DMS153 (cell line): ENCODE data around the gene TNPO2.
"Not testable (repeated sequence)": the region's sequence is repeated elsewhere in the genome, so short reads cannot be mapped to it uniquely, and the experiment has no call there.

Experiments used
- DNase-seq: peaks from one replicate; lab custom pipeline; 2025; lab: John Stamatoyannopoulos, UW

The TNPO2 gene

DNA sequence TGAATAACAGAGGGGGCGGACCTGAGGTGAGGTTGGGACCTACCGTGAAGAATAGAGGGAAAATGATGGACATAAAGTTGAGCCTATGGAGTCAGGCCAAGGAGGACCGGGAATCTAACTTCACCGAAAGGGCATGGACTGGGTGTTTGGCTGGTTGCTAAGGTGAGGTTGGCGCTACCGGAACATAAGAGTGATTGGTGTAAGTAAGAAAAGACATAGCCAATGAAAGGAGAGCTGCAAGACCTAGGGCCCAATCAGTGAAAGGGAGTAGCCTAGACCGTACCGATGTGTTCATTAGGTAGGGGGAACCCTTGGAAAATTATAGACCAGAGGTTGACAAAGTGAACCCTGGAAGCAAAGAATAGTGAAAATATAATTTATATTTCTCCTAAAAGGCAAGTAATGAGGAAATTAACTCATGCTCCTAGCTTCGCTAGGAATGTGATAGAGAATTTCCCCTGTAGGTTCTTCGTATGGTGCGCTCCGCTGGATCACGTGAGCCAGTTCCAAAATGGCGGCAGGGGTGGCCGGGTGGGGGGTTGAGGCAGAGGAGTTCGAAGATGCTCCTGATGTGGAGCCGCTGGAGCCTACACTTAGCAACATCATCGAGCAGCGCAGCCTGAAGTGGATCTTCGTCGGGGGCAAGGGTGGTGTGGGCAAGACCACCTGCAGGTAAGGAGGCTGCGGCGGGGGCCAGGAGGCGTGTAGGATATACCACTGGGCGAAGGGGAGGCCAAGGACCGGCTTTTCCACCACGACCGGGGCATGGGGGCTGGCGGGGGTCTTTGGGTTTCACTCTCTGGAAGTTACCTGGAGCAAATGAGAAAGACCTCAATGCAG is 13.5 kb upstream of the TNPO2 start, which contains the start of gene GET3:
TSS of gene GET3 (plus strand) at position 503 of the 840 bp plus-strand sequence. CDS start at position 512, 9 bp downstream.
- DNase-seq, result peak; percentile 100

DNA sequence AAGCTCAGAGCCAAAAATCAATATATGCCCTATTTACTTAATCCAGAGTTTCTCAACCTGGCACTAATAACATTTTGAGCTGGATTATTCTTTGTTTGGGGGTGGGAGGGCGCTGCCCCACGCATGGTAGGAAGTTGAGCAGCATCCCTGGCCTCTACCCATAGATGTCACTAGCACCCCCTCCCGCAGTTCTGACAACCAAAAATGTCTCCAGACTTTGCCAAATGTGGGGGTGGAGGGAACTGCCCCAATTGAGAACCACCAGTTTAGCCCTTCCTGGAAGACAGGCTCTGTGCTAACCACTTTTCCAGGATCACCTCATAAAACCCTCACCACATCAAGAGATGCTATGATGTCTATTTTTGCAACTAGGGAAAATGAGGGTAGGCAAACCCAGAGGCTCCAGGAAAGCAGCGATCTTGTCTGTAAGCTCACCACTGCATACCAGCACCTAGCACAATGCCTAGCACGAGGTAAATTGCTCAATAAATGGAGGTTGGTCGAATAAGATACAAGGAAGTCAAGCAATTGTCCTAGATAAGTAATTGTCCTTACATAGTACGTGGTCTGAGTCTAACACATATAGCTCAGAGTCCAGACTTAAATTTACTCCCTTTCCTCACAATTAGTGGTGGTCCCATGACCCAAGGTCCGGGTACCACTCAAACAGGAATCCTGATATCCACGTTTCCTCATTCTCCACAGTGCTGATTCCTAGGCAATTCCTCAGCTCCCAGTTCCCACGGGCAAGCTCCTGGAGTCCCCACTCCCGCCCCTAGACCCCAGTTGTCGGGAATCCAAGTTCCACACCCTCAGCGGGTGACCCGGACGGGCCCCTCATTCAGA is 9.9 kb upstream of the TNPO2 start:
- no peak for DNase-seq

DNA sequence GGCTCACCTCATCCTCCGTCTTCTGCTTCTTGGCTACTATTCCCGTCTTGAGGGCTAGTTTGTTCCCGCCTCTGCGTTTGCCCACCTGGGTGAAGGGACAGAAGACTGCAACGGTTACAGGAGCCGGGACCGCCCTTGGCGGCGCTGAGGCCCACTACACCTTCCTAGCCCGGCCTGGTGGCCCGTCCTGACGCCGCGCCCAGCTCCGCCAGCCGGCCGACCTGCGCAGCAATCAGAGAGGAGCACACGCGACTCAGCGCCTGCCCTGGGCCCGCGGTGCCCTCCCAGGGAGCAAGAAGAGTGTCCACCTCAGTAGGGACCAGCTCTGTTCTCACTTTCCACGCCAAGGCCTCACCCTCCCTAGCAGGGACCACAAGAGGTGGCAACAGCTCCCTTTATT is 7.6 kb upstream of the TNPO2 start:
- no peak for DNase-seq

DNA sequence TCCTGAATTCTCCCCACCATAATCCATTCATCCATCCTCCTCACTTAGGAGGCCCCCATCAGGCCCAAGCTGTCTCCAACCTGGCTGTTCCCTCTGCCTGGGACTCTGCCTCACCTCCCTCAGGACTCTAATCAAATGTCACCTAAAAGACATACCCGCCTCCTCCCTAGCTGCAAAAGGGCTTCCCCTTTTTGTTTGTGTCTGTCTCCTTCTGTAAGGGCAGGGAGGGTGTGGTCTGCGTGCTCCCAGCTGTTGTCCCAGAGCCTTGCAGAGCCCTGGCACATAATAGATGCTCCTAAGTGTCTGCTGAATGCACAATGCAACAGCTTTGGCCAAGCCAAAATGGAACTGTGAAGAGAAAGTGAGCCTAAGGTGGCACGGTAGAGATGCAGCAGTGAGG is 6.3 kb upstream of the TNPO2 start:
- no peak for DNase-seq

DNA sequence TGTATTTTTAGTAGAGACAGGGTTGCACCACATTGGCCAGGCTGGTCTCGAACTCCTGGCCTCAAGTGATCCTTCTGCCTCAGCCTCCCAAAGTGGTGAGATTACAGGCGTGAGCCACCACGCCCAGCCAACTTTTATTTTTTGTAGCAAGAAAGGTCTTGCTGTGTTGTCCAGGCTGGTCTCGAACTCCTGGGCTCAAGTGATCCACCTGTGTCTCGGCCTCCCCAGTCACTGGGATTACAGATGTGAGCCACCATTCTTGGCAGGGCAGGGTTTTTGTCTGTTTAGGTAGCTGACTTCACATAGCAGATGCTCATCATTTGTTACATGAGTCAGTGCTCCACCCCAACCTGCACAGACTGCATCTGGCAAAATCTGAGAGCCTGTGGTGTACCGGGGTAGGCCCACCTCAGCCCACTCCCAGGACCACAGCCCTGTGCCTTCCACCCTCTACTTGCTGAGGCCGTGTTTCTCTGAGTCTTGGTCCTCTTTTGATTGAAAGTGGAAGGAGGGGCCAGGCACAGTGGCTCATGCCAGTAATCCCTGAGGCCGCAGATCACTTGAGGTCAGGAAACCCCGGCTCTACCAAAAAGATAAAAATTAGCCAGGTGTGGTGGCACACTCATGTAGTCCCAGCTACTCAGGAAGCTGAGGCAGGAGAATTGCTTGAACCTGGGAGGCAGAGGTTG is 4.2 kb upstream of the TNPO2 start:
- no peak for DNase-seq

DNA sequence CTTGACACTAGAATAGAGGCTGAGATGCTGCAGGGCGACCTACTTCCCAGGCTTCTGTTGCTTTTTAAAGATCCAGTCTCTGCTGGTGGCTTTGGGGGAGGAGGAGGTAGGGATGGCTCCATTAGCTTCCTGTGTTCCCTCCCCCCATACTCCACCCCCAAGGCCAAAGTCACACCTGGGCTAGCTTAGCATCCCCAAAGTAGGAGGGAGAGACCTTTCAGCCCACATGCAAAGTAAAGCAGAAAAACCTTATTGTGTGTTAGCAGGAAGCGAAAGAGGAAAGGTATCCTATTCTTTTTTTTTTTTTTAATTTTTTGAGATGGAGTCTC is 3.2 kb upstream of the TNPO2 start:
- DNase-seq, result no peak

DNA sequence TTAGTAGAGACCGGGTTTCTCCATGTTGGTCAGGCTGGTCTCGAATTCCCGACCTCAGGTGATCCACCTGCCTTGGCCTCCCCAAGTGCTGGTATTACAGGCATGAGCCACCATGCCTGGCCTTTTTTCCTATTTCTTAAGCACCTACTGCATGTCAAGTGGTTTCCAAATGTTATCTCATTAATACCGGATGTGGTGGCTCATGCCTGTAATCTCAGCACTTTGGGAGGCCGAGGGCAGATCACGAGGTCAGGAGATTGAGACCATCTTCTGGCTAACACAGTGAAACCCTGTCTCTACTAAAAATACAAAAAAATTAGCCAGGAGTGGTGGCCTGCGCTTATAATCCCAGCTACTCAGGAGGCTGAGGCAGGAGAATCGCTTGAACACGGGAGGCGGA is 1.9 kb upstream of the TNPO2 start:
- not testable (repeated sequence) for DNase-seq

DNA sequence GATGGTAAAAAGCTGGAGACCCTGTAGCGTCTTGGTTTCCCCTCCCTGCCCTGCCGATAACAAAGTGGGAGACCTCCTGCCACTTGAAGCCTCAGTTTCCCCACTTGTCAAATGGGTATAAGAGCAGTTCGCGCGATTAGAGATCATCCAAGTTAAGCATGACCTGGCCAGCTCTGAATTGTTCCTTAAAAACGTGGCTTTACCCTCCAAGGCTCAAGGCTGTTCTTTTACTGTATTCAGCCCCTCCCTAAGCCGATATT is 421 bp downstream of the TNPO2 start:
- no peak for DNase-seq

DNA sequence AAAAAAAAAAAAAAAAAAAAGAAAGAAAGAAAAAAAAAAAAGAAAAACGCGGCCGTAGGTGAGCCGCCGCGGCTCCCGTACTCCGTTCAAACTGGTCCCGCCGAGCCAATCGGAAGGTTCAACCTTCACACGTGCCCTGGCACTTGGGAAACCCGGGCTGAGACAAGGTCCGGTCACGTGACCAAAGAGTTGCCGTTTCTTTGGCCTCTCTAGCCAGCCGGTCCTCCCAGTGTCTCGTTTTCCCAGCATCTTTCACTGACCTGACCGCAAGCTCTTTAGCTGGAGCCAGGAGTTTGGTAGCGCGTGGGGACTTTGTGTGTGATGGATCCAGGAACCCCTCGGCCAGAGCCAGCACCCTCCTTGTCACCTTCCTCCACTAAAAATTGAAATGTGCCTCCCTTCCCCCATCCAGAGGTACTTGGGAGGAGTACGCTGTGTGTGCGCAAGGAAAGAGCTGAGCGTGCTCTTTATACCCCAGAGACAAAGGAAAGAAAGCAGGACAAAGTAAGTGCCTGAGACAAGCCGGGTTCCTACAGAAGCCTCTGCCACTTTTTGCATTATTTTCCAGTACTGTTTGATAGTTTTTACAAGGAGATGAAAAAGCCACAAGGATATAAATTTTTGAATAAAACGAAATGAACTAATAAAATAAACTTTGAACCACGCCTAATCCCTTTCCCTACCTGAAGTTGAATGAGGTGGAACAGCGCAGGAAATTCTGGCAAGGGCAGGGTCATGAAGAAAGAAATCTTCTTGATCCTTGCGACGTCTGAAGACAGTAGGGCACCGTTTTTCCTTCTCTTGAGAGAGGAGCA is 959 bp downstream of the TNPO2 start:
- DNase-seq, result peak; percentile 98

DNA sequence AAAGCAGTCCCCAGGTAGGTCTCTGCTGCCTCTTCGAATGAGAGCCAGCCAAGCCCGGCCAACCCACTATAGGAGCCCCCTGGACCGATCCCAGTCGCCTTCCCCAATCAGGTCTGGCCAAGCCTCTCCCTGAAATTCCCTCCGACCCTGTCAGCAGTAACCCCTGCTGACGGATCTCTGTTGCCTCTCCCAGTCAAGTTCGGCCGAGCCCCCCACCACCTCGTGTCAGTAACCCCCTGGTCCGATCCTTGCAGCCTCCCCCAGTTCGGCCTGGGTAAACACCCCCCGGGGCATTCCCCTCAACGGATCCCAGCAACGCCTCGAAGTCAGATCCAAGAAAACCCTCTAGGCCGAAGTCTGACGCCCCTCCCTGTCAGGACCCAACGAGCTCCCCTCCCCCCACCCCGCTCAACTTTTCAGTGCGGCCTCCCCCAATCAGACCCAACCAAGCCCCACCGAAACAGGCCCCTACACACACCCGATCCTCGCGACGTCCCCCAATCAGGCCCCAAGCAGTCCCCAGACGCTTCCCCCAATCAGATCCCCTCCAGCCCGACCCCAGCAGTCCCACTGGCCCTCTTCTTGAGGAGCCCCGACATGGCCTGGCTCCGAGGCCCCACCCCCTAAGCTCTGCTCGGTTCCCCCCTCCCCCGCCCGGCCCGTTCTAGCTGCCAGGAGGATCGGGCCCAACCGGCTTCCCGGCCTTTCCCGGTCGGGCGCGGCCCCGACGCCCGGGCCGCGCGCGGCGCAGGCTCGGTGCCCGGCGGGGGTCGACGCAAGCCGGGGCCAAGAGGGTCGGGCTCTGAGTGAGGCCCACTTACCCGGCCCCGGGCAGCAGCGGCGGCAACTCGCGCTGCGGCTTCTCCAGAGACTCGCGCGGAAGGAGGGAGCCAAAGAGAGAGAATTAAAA is 1.8 kb downstream of the TNPO2 start:
- DNase-seq, result no peak

DNA sequence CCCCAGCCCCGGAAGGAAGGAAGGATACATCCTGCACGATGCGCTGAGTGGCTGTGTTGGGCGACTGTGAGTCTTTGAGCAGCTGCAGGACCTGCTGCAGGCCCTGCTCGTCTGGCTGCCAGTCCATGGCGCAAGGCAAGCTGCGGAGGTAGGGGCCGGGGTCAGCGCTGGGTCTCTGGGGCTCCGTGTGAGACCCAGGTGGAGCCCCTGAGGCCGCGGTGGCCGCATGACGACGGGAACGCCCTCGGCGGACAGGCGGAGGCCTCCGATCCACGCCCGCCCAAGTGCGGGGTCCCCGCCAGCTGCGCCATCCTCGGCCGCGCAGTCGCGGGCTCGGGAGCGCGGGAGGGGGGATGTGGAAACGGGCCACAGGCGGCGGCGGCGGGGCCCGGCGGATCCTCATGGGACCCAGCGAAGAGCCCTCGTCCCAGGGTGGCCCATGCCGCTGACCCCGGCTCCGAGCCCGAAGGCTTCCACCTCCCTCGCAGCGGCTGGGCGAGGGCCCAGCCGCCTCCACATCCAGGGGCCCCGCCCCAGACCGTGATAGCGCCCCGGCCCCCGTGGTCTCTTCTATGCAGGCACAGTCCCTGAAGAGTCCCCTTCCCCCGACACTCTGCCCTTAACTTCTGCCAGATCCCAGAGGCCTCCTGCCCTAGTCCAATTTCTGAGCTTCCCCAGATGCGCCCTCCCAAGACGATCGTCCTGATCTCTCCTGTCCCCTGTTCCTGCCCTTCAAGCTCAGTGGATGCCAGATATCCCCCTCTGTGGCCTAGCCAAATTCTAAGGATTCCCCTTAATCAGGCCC is 2.7 kb downstream of the TNPO2 start:
- DNase-seq, result no peak

DNA sequence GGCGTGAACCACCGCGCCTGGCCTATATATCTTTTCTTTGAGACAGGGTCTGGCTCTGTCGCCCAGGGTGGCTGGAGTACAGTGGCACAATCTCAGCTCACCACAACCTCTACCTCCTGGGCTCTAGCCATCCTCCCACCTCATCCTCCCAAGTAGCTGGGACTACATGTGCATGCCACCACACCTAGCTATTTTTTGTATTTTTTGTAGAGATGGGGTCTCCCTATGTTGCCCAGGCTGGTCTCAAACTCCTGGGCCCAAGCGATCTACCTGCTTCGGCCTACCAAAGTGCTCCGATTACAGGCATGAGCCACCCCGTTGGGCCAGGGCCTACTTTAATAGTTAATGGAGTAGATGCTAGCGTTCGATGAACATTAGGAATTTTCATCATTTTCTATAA is 3.4 kb downstream of the TNPO2 start:
- DNase-seq, result no peak

DNA sequence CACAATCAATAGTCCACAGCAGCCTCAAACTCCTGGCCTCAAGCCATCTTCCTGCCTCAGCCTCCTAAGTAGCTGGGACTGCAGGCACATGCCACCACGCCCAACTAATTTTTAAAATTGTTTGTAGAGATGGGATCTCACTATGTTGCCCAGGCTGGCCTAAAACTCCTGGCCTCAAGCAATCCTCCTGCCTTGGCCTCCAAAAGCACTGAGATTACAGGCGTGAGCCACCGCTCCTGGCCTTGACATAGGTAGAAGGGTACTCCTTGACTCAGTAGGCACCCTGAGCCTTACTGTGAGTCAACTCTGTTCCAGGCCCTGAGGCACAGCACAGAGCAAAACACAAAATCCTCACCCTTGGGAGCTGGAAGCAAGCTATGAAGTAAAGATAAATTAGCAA is 7.8 kb downstream of the TNPO2 start:
- DNase-seq, result no peak

DNA sequence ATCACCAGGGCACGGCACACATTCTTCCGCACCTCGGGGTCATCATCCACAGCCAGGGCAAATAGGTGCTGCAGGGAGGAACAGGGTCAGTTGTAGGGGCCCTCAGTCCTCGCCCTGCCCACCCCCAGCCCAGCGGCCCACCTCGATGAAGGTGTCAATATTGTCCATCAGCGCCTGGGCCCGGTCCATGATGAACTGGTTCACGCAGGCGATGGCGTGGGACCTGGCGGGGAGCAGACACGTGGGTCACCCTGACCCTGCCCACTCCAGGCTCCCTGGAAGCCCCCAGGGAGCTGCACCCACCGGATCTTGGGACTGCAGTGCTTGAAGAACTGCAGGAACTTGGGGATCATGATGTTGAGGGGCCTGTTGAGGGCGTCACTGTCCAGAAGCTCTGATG is 8.6 kb downstream of the TNPO2 start:
- no peak for DNase-seq

DNA sequence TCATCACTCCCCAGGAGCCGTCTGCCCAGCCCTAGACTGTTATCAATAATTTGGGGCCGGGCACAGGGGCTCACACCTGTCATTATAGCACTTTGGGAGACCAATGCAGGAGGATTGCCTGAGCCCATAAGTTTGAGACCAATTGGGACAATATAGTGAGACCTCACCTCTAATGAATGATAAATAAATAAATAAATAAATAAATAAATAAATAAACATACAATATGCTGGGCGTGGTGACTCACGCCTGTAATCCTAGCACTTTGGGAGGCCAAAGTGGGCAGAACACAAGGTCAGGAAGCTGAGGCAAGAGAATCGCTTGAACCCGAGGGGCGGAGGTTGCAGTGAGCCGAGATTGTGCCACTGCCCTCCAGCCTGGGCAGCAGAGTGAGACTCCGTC is 10.4 kb downstream of the TNPO2 start:
- not testable (repeated sequence) for DNase-seq

DNA sequence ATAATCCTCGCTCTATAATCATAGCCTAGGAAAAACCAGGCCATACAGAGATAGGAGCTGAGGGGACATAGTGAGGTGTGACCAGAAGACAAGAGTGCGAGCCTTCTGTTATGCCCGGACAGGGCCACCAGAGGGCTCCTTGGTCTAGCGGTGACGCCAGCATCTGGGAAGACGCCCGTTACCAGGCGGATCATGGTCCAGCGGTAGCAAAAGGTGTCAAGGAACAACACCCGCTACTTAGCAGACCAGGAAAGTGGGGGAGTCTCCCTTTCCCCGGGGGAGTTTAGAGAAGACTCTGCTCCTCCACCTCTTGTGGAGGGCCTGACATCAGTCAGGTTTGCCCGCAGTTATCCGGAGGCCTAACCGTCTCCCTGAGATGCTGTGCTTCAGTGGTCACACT is 11.7 kb downstream of the TNPO2 start:
- not testable (repeated sequence) for DNase-seq

DNA sequence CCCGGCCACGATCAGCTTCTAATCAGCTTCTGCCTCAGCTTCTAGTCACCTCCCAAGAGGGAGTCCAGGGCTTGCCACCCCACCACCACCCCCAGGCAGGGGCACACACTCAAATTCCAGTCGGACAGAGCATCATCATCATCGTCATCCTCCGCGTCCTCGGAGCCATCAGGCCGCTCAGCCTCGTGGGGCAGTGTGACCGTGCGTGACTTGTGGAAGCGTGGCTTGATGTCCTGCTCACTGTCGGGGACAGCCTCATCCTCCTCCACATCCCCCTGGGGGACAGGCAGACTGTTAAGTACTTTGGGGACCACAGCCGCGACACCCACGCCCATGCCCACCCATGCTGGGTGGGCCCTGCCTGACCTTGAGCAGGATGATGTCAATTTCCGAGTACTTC is 12.5 kb downstream of the TNPO2 start:
- no peak for DNase-seq

DNA sequence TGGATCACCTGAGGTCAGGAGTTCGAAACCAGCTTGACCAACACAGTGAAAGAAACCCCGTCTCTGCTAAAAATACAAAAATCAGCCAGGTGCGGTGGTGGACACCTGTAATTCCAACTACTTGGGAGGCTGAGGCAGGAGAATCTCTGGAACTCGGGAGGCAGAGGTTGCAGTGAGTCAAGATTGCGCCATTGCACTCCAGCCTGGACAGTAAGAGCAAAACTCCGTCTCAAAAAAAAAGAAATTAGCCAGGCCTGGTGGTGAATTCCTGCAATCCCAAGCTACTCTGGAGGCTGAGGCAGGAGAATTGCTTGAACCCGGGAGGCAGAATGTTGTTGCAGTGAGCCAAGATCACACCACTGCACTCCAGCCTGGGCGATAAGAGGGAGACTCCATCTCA is 15.1 kb downstream of the TNPO2 start:
- no peak for DNase-seq

DNA sequence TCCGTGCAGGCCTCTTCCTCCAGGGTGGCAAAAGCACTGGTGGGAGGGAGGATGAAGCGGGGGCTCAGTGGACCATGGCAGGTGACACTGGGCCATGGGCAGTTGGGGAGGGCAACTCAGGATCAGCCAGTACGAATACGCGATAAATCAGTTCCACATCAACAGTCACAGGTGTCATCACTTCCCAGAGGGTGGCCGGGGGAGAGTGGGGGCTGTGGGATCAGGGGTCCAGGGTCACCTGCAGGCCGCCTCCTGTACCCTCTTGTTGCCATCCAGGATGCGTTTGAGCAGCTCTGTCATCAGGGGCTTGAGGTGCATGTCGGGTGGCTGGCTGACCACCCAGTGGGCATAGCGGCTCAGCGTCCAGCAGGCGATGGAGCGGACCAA is 17.4 kb downstream of the TNPO2 start:
- DNase-seq, result no peak

DNA sequence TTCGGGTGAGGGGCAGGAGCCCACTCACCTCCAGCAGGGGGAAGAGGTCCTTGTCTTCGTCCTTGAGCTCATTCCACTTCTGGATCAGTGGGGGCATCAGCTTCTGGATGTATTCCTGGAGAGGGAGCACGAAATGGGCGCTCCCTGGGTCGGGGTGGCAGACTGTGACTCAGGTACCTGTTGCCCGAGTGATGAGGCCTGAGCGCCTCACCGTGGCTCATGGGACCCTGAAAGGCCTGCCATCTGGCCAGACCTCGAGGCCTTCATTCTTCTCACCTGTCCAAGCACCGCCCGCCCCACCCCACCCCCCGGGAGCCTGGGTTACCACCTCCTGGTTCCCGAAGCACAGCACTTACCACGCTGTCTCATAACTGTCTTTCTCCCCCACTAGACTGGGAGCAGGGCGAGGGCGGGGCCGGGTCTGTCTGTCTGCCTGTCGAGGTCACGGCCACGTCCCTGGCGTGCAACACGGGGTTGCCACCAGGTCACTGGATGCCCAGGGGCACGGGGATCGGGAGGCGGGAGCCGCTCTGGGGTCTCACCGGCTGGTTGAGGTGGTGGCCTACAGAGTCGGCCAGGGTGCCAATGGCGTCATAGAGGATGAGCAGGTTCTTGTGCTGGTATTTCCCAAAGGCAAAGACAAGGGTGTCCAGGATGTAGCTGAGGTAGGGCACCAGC is 17.9 kb downstream of the TNPO2 start:
- DNase-seq, result no peak
